ENCODE data around the gene UBE2N. TPM values are rescaled to one million over a fixed set of nuclear protein-coding genes. Genes with fewer than 3 reads are reported as not detected.
A peak's percentile ranks its signal among the peaks of the same experiment; 100 is the strongest.

Gene UBE2N
- total and polyA plus RNA-seq, 2 of the 8 experiments (the other 6 are each of a cell fraction or from before 2014, with no cell fraction given), result 108 to 225 TPM

DNA sequence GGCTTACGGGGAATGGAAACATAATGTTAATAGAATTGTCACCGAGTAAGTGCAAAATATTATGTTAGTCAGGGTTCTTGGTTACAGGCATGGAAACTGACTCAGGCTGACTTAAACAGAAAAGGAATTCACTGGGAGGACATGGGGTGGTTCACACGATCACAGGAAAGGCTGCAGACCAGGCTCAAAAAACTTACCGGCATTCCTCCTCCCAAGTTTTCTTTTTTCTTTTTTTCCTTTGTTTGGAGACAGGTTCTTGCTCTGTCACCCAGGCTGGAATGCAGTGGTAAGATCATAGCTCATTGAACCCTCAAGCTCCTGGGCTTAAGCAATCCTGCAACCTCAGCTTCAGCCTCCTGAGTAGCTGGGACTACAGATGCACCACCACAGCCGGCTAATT is 11.9 kb upstream of the UBE2N start:
- Histone ChIP-seq H4K91ac (replicated peaks; ENCODE audit: insufficient read length, low read length) (no peak overlapping the region), H3K18ac (ENCODE audit: extremely low read depth, low read length) (no peak overlapping the region), H3K23ac (ENCODE audit: insufficient read length) (no peak overlapping the region), H2AFZ (ENCODE audit: low read length) (no peak overlapping the region), H4K5ac (ENCODE audit: insufficient read length, low read depth, low read length) (no peak overlapping the region), H2BK12ac (ENCODE audit: low read depth, low read length) (no peak overlapping the region), H3K14ac (ENCODE audit: insufficient read length) (no peak overlapping the region), H3K36me3 (ENCODE audit: control insufficient read depth in 2 of 4, insufficient read depth in 4 of 4, low read length in 3 of 4) (no peaks in the 10 kb centered on the region), H2BK15ac (ENCODE audit: low read length) (no peak overlapping the region), H3K9me3 (ENCODE audit: insufficient read depth in 2 of 2, low read depth in 1 of 2, low read length in 1 of 2) (no peaks in the 10 kb centered on the region), H2BK5ac (ENCODE audit: low read depth, low read length) (no peak overlapping the region), H3K27ac (ENCODE audit: low read depth, low read length) (no peak overlapping the region), H3K4me2 (ENCODE audit: insufficient read depth in 1 of 2, low read depth in 2 of 2, low read length in 2 of 2) (no peak overlapping the region), H3K23me2 (ENCODE audit: low read depth, low read length) (no peaks in the 10 kb centered on the region; the same call in 1 of the 2 replicates), H4K20me1 (replicated peaks in 1 of 2; ENCODE audit: control insufficient read depth in 1 of 2, insufficient read depth in 2 of 2, low read length in 2 of 2) (peaks cover 0 to 2% of the 10 kb centered on the region in 2 experiments), H2AK5ac (ENCODE audit: low read depth, low read length) (no peak overlapping the region), H3K4me1 (replicated peaks in 1 of 4; ENCODE audit: control insufficient read depth in 3 of 4, insufficient read depth in 4 of 4, low read length in 3 of 4) (no peaks in the 10 kb centered on the region), H3K27me3 (replicated peaks in 1 of 4; ENCODE audit: control insufficient read depth in 3 of 4, extremely low read depth in 1 of 4, insufficient read depth in 3 of 4, low read length in 3 of 4) (no peaks in the 10 kb centered on the region), H3K4ac (replicated peaks; ENCODE audit: insufficient read length, low read depth, low read length) (no peak overlapping the region), H4K8ac (ENCODE audit: extremely low read depth, insufficient read depth, low read length) (peak overlapping the region; percentile 65; the same call in 1 of the 2 replicates), H3K56ac (replicated peaks; ENCODE audit: insufficient read length, low read depth, low read length) (no peak overlapping the region), H2BK120ac (replicated peaks; ENCODE audit: low read depth, low read length) (no peak overlapping the region), H3K79me1 (ENCODE audit: low read depth, low read length) (no peaks in the 10 kb centered on the region), H2BK20ac (ENCODE audit: low read length) (no peak overlapping the region), H3K79me2 (ENCODE audit: control insufficient read depth in 1 of 2, insufficient read depth in 2 of 2, low read length in 2 of 2) (no peaks in the 10 kb centered on the region), H3K9ac (replicated peaks in 1 of 4; ENCODE audit: extremely low read depth in 1 of 4, low read depth in 3 of 4, low read length in 3 of 4) (no peak overlapping the region), H3K4me3 (ENCODE audit: extremely low read depth in 1 of 4, insufficient read depth in 2 of 4, low read depth in 3 of 4, low read length in 4 of 4) (no peak overlapping the region)
- 90% methylated on average over 5 of the region's 5 CpGs; no CpG with 5 or more reads in 1 of the 2 experiments for WGBS, 2 experiments (ENCODE audit: extremely low coverage in 1 of 2, insufficient coverage in 1 of 2, insufficient read length in 1 of 2, insufficient replicate concordance in 2 of 2, low coverage in 1 of 2, low lambda C conversion rate in 2 of 2, missing lambda C conversion rate in 1 of 2)
- POLR2A ChIA-PET (ENCODE audit: partially characterized antibody), result interaction anchor here (0.7 to 1.3 kb wide), 3 partner anchors 10 to 14 kb away, joined by 3 to 6 read pairs (median 3); partner anchors contain the start of genes MRPL42 and UBE2N
- CTCF ChIA-PET (ENCODE audit: partially characterized antibody), result interaction anchor here (1.2 to 1.3 kb wide), 2 partner anchors 18 to 116 kb away, joined by 3 read pairs; no protein-coding TSS in a partner anchor
- no peak for FAIRE-seq
- TF ChIP-seq TAF7 (optimal IDR thresholded peaks at IDR 0.05; ENCODE audit: borderline replicate concordance, low read depth, low read length) (no peak), SIX5 (IDR thresholded peaks at IDR 0.05; ENCODE audit: low read depth, low read length) (no peak), HDAC2 (IDR thresholded peaks at IDR 0.05; ENCODE audit: borderline replicate concordance in 1 of 2, low read depth in 2 of 2, low read length in 2 of 2) (no peak), RBBP5 (IDR thresholded peaks at IDR 0.05; ENCODE audit: borderline replicate concordance, low read depth, low read length) (no peak), CREB1 (IDR thresholded peaks at IDR 0.05) (no peak), BRCA1 (IDR thresholded peaks at IDR 0.05; ENCODE audit: low read depth, low read length) (no peak), CBX8 (IDR thresholded peaks at IDR 0.05; ENCODE audit: borderline replicate concordance, low read depth, low read length) (no peak), EGR1 (IDR thresholded peaks at IDR 0.05; ENCODE audit: borderline replicate concordance, low read depth, low read length) (no peak), HDAC6 (IDR thresholded peaks at IDR 0.05; ENCODE audit: low read depth, low read length) (no peak), ASH2L (IDR thresholded peaks at IDR 0.05; ENCODE audit: low read length) (no peak), CHD1 (IDR thresholded peaks at IDR 0.05; ENCODE audit: low read depth, low read length) (no peak), SIRT6 (IDR thresholded peaks at IDR 0.05; ENCODE audit: low read length) (no peak)
- TF ChIP-seq, protein P1, sequence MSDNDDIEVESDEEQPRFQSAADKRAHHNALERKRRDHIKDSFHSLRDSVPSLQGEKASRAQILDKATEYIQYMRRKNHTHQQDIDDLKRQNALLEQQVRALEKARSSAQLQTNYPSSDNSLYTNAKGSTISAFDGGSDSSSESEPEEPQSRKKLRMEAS (IDR thresholded peaks at IDR 0.05), result no peak
- no peak for DNase-seq (ENCODE audit: low read depth in 1 of 2, low spot score in 2 of 2)
